Head of caudate nucleus (tissue), 42 donors: ENCODE results near the gene UGT1A8.
"Not testable (repeated sequence)": the region's sequence is repeated elsewhere in the genome, so short reads cannot be mapped to it uniquely, and the experiment has no call there.

Experiments used
- DNase-seq, 42 donors: peaks; one replicate each; pipeline versions ENCODE4 v3.0.0 to v3.0.0-alpha.2; 2020 to 2021; ENCODE audit warnings: mixed read lengths in 7 of 42
- intact Hi-C: fragments of 100-400 bp; cut with DNase I; formaldehyde crosslinking; loops from one replicate; pipeline ENCODE4 v1.15.0; 2022

Gene UGT1A8

GRCh38 chr2:233707940-233708644, 90.7 kb downstream of the UGT1A8 start:
- DNase-seq = no peak
- intact Hi-C loops = no loop called here

GRCh38 chr2:233708942-233709341, 91.5 kb downstream of the UGT1A8 start:
- DNase-seq = no peak
- intact Hi-C loops = no loop called here

- intact Hi-C loops = loop anchor here (5.0 kb wide), 1 partner anchor 264 kb away; no protein-coding TSS in a partner anchor
- peak; percentile 64 to 94 (median 84) for DNase-seq
Observed at GRCh38 chr2:233711312-233712008, 94.0 kb downstream of the UGT1A8 start.

- intact Hi-C loops = loop anchor here (5.0 kb wide), 1 partner anchor 265 kb away; no protein-coding TSS in a partner anchor
- DNase-seq = no peak
Observed at GRCh38 chr2:233712611-233713261, 95.3 kb downstream of the UGT1A8 start, which contains the start of gene UGT1A5. UGT1A5 (plus strand) TSS chr2:233712907; CDS start chr2:233712992, 85 bp downstream.

GRCh38 chr2:233713262-233713615, 95.8 kb downstream of the UGT1A8 start:
- DNase-seq = no peak
- intact Hi-C loops = loop anchor here (5.0 kb wide), 1 partner anchor 266 kb away; no protein-coding TSS in a partner anchor

GRCh38 chr2:233714121-233714520, 96.7 kb downstream of the UGT1A8 start:
- DNase-seq = no peak
- intact Hi-C loops = loop anchor here (5.0 kb wide), 1 partner anchor 267 kb away; no protein-coding TSS in a partner anchor

- no peak for DNase-seq
- intact Hi-C loops = no loop called here
Observed at GRCh38 chr2:233718552-233718951, 101.1 kb downstream of the UGT1A8 start, which contains the start of gene UGT1A4. UGT1A4 (plus strand) TSS chr2:233718736; CDS start chr2:233718821, 85 bp downstream.

GRCh38 chr2:233728723-233729301, 111.4 kb downstream of the UGT1A8 start, which contains the start of gene UGT1A3:
UGT1A3 (plus strand) TSS chr2:233729042; CDS start chr2:233729127, 85 bp downstream.
- DNase-seq = no peak
- intact Hi-C loops = no loop called here

- DNase-seq, intact Hi-C loops: not testable (repeated sequence)
Observed at GRCh38 chr2:233736868-233737653, 119.6 kb downstream of the UGT1A8 start.

GRCh38 chr2:233740870-233741269, 123.4 kb downstream of the UGT1A8 start:
- DNase-seq = no peak
- intact Hi-C loops = no loop called here

GRCh38 chr2:233743464-233744259, 126.2 kb downstream of the UGT1A8 start:
- no peak for DNase-seq
- intact Hi-C loops = no loop called here

GRCh38 chr2:233745073-233745755, 127.8 kb downstream of the UGT1A8 start:
- DNase-seq = no peak

GRCh38 chr2:233745838-233746237, 128.4 kb downstream of the UGT1A8 start:
- DNase-seq, intact Hi-C loops: not testable (repeated sequence)

More at GRCh38 chr2:233745073-233745755, 127.8 kb downstream of the UGT1A8 start:
- intact Hi-C loops = no loop called here

GRCh38 chr2:233746475-233747282, 129.2 kb downstream of the UGT1A8 start:
- intact Hi-C loops = no loop called here

GRCh38 chr2:233747283-233747544, 129.8 kb downstream of the UGT1A8 start:
- intact Hi-C loops = no loop called here

More at GRCh38 chr2:233746475-233747282, 129.2 kb downstream of the UGT1A8 start:
- no peak for DNase-seq

GRCh38 chr2:233750689-233751088, 133.3 kb downstream of the UGT1A8 start:
- intact Hi-C loops = not testable (repeated sequence)

More at GRCh38 chr2:233747283-233747544, 129.8 kb downstream of the UGT1A8 start:
- no peak for DNase-seq

More at GRCh38 chr2:233750689-233751088, 133.3 kb downstream of the UGT1A8 start:
- DNase-seq = not testable (repeated sequence)
